AG10803 (cell line): ENCODE data around the gene ERVH48-1.
"Not testable (repeated sequence)": the region's sequence is repeated elsewhere in the genome, so short reads cannot be mapped to it uniquely, and the experiment has no call there.

Experiments used
- DNase-seq: peaks from one replicate; pipeline ENCODE4 v3.0.0; 2010; ENCODE audit warnings: low read depth
- H3K4me3 ChIP-seq: 2 replicates; pipeline ENCODE4 v1.5.1; 2011; ENCODE audit warnings: mild to moderate bottlenecking, low read length, control low read depth
- CTCF ChIP-seq: conservative IDR thresholded peaks from 2 replicates; pipeline ENCODE4 v1.5.1; 2011; ENCODE audit warnings: mild to moderate bottlenecking, low read length, control low read depth, inconsistent platforms

Gene ERVH48-1

GRCh38 chr21:42942244-42942643 is 16.8 kb upstream of the ERVH48-1 start:
- no peak overlapping the region for H3K4me3 ChIP-seq
- no peak for DNase-seq
- no peak for TF ChIP-seq CTCF

GRCh38 chr21:42941696-42942085 is 16.3 kb upstream of the ERVH48-1 start:
- no peak for DNase-seq
- H3K4me3 ChIP-seq, result no peak overlapping the region
- no peak for TF ChIP-seq CTCF

GRCh38 chr21:42939582-42940413 is 14.4 kb upstream of the ERVH48-1 start:
- H3K4me3 ChIP-seq, result peak overlapping the region; percentile 41

GRCh38 chr21:42938606-42938995 is 13.2 kb upstream of the ERVH48-1 start:
- DNase-seq, H3K4me3 ChIP-seq: not testable (repeated sequence)

More at GRCh38 chr21:42939582-42940413, 14.4 kb upstream of the ERVH48-1 start:
- TF ChIP-seq CTCF, result no peak
- DNase-seq, result peak; percentile 96

GRCh38 chr21:42937960-42938605 is 12.7 kb upstream of the ERVH48-1 start:
- no peak overlapping the region for H3K4me3 ChIP-seq
- no peak for DNase-seq
- no peak for TF ChIP-seq CTCF

GRCh38 chr21:42937034-42937940 is 11.9 kb upstream of the ERVH48-1 start:
- DNase-seq, H3K4me3 ChIP-seq: not testable (repeated sequence)

GRCh38 chr21:42936360-42936759 is 10.9 kb upstream of the ERVH48-1 start:
- H3K4me3 ChIP-seq, DNase-seq: not testable (repeated sequence)

GRCh38 chr21:42933973-42934372 is 8.5 kb upstream of the ERVH48-1 start:
- not testable (repeated sequence) for H3K4me3 ChIP-seq, DNase-seq

GRCh38 chr21:42933137-42933970 is 7.9 kb upstream of the ERVH48-1 start:
- not testable (repeated sequence) for DNase-seq, H3K4me3 ChIP-seq

- H3K4me3 ChIP-seq, DNase-seq: not testable (repeated sequence)
Measured at GRCh38 chr21:42932378-42933136, 7.1 kb upstream of the ERVH48-1 start.
